Stimulated activated CD8-positive, alpha-beta memory T cell treated with anti-CD3 and anti-CD28 coated beads, Interleukin-4, amount 100 ng/mL, for 48 hours (primary cell): ENCODE measurements around the gene TOP1.
A peak's percentile ranks its signal among the peaks of the same experiment; 100 is the strongest.

Experiments
- DNase-seq: peaks from one replicate; pipeline ENCODE4 v3.0.0-alpha.2; 2020

TOP1 gene

DNA sequence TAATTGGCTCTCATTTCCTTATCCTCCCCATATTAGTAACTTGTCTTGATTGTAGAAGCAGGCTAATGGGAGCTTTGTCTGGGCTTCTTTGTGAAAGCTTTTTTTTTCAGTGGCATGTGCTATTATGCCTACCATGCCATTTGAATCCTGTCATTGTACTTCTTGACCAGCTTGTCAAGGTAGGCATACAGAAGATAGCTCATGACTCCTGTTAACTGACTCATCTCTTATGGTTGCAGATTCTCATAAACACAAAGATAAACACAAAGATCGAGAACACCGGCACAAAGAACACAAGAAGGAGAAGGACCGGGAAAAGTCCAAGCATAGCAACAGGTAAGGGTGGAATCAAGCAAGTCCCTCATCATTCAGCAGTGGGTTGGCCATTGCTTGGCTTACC is 32.5 kb downstream of the TOP1 start:
- DNase-seq, result no peak

- no peak for DNase-seq
Observed at GRCh38 chr20:41063442-41063841, 34.8 kb downstream of the TOP1 start.

DNA sequence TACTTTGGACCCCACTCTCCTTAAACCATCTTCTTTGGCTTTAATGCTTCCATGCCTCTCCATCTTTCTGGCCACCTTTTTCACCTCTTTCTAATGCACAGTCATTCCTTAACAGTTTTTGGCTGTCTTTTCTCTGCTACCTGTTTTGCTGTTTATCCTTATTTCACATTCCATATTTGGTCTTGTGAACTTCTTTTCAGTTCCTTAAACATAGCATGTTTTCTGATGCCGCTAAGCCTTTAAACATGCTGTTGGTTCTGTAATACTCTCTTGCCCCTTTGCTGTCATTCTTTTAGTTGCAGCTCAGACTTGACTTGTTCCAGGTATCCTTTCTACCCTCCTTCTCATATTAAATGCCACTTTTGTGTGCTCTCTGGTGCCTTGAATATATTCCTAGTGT is 35.8 kb downstream of the TOP1 start:
- DNase-seq, result no peak

DNA sequence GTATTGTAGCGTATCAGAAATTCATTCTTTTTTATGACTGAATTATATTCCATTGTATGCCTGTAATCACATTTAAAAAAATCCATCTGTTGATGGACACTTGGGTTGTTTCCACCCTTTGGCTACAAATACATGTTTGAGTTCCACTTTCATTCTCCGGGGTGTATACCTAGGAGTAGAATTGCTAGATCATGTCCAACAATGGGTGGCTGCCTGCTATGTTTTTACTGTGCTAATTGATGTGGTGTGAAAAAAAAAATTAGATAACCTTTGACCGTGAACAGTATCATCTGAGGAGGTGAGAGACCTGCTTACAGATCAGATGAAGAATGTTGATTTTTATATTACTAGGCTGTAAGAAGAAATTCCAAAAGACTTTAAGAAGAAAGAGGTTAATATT is 37.1 kb downstream of the TOP1 start:
- no peak for DNase-seq

- no peak for DNase-seq
Observed at GRCh38 chr20:41068806-41069205, 40.2 kb downstream of the TOP1 start.

- no peak for DNase-seq
Observed at GRCh38 chr20:41072190-41072863, 43.7 kb downstream of the TOP1 start.

- no peak for DNase-seq
Observed at GRCh38 chr20:41072915-41073314, 44.3 kb downstream of the TOP1 start.

DNA sequence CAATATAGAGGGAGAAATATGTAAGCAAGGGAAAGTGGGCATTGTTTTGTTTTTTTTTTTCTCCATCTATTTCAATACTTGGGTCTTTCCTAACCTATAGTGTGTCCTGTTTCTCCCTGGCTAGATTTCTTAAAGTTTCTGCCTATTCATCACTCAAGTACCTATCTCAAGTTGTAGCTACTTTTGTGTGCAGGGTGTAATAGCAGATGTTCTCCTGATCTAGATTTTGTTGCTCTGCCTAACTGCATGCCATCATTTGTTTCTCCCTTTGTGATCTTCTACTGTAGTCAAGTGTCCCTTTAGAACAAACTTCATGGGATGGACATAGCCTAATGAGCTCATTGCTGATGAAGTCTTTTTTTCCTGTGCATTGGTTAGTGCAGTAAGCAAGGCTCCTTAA is 45.8 kb downstream of the TOP1 start:
- no peak for DNase-seq

GRCh38 chr20:41076776-41077175 is 48.2 kb downstream of the TOP1 start:
- no peak for DNase-seq

- no peak for DNase-seq
Observed at GRCh38 chr20:41078329-41078728, 49.7 kb downstream of the TOP1 start.

GRCh38 chr20:41079066-41079465 is 50.4 kb downstream of the TOP1 start:
- DNase-seq, result no peak

DNA sequence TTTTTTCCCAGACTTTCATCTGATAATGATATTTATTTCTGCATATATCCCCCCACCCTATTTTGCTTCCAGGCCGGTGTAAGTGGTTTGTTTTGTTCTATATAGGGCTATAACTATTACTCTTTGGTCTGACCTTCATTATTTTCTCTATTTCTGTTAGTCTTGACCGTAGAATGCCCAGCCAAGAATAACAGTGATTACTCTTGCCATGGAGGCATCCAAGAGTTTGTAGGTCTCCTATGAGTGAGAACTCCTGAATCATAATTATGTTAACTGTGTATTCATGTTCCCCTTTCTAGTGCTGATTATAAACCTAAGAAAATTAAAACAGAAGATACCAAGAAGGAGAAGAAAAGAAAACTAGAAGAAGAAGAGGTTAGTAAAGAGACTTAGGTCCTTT is 52.2 kb downstream of the TOP1 start:
- DNase-seq, result no peak

GRCh38 chr20:41081276-41081814 is 52.7 kb downstream of the TOP1 start:
- DNase-seq, result no peak

DNA sequence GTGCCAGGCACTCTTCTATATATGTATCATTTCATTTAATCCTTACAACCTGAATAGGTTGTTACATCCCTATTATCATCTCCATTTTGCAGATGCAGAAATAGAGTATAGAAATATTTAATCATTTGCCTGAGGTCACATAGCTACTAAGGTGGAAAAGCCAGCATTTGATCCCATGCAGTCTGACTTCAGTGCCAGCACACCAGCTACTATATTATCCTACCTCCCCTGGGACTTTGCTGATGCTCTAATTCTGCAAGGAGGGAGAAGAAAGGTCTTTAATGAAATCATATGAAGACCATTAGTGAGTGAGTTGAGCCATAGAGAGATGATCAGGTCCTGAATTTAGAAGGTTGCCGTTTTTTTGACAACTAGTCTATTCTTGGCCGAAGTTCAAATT is 53.7 kb downstream of the TOP1 start:
- no peak for DNase-seq

DNA sequence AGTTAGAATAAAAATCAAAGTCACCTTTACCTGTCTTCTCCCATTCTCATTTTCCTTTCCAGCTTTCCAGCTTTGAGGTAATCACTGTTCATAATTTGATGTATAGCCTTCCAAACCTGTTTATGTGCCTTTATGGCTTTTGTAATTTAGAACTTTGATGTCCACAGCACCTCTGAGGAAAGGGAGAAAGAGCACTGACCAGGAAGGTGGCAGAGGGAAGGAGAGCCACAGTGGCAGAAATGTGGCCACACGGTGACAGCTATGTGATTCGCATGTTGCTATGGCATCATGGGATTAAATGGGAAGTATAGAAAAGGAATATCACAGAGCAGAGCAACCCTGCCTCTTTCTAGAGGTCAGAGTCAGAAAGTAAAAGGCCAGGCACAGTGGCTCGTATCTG is 57.0 kb downstream of the TOP1 start:
- DNase-seq, result no peak

- no peak for DNase-seq
Observed at GRCh38 chr20:41086402-41087324, 58.0 kb downstream of the TOP1 start.

DNA sequence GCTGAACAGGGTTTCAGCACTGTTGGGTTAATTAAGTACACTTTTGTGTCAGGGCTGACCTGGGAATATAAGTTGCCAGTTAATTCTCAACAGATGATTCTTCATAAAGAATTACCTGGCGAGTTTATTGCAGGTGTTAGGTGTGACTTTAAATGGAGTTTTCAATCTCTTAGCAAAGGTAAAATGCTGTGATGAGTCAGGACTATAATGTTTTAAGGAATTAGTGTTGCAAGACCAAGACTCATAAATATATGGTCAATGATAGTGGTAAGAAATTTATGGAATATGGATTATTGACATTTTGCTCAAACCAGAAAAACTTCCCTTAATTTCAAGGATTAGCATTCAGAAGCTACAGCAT is 58.7 kb downstream of the TOP1 start:
- DNase-seq, result no peak

DNA sequence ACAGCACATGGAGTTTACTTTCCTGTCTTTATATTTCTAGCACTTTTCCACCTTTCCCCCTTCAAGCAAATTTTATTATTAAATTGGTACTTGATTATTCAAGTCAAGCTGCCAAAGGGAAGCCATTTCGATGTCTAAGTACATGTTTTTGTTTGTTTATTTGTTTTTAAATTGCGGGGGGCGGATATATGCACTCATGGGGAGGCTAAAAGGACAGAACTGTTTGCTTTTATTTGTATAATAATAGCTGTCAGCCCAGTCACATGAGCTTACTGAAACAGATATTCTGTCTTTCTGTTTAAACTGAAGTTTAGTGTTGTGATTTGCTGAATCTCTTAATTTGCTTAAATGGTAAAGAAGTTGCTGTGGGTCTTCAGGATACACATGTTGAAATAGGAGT is 59.2 kb downstream of the TOP1 start:
- no peak for DNase-seq

DNA sequence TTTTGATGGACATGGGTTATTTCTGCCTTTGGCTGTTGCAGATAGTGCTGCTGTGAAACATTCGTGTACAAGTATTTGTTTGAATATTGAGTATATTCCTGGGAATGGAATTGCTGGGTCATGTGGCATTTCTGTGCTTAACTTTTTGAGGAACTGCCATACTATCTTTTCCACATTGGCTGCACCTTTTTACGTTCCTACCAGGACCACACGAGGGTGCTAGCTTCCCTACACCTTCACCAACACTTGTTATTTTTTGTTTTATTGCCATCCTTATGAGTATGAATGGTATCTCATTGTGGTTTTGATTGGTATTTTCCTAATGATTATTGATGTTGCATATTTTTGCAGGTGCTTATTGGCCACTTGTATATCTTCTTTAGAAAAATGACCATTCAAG is 60.9 kb downstream of the TOP1 start:
- no peak for DNase-seq

DNA sequence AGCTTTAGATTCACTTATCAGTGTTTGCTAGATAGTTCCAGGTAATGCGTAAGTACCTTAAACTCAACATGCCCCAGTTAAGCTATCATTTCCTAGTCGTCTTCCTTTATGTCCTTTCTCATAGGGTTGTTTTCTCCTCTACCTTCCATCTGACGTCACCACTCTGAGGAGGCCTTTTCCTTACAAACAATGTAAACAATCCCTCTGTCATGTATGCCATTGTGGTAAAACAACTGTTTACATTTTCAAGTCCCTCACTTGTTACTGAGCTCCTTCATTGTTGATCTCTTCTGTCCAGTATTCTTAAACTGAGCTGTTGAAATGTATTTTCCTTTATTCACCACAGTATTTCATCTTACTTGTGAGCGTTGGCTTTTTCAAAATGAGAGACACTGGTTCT is 63.3 kb downstream of the TOP1 start:
- DNase-seq, result no peak

DNA sequence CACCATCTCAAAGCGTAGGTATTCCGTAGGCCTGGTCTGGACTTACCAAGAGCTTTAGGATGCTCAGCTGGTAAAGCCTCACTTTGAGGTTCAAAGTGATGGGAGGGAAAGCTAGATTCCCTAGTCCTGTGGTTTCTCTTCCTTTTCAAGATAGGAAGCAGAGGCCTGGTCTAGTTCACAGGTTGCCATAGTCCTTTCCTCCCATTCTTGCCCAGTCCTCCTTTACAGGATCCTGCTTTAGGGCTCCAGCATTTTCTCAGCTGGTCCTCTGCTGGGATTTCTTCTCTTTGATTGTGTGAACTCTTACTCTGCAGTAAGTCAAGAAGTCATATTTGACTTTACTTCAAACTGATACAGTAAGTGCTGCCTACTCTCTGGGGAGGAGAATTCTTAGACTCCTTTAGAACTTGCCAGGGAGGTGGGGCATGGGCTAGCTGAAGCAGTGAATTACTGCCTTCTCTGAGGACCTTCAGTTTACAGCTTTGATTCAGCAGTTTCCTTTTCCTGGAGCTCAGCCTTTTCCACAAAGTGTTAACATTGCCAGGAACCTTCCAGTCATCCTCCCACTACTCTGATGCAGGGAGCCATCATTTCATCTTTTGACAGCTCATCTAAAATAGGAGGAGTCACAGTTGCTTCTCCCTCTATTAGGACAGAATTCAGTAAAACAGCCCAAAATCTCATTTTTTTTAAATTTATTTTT is 65.9 kb downstream of the TOP1 start:
- DNase-seq, result peak; percentile 36

GRCh38 chr20:41095110-41095969 is 66.7 kb downstream of the TOP1 start:
- DNase-seq, result peak; percentile 67
